ENCODE data around the gene DCT.

- TF ChIP-seq EZH2phosphoT487 (IDR thresholded peaks at IDR 0.05; ENCODE audit: insufficient read depth, low read depth), result no peak
- TF ChIP-seq EZH2 (IDR thresholded peaks at IDR 0.05; ENCODE audit: insufficient read depth, poor library complexity, severe bottlenecking), result no peak
These were observed 47.9 kb downstream of the DCT start for GRCh38 chr13:94431574-94431973.

Data from GM23248 (cell line).